IPS-20b (cell line): Measurements from ENCODE around the gene OSBPL1A.
"Not testable (repeated sequence)": the region's sequence is repeated elsewhere in the genome, so short reads cannot be mapped to it uniquely, and the experiment has no call there.

Source experiments
- H3K27ac ChIP-seq: one replicate; pipeline ENCODE4 v1.5.1; 2013; ENCODE audit warnings: low read length
- H3K27me3 ChIP-seq: 2 replicates; pipeline ENCODE4 v1.6.1; 2013; ENCODE audit warnings: mild to moderate bottlenecking, low read length, inconsistent platforms; ENCODE audit not compliant: insufficient read depth
- H3K36me3 ChIP-seq: 2 replicates; pipeline ENCODE4 v1.6.1; 2013; ENCODE audit warnings: low read depth, mild to moderate bottlenecking, inconsistent platforms, low read length, moderate library complexity; ENCODE audit not compliant: insufficient read depth
- H3K4me1 ChIP-seq: 2 replicates; pipeline ENCODE4 v1.6.1; 2013; ENCODE audit warnings: mild to moderate bottlenecking, control low read depth, inconsistent platforms, low read length, moderate library complexity; ENCODE audit not compliant: insufficient read depth
- H3K4me3 ChIP-seq: 2 replicates; pipeline ENCODE4 v1.5.1; 2013; ENCODE audit warnings: mild to moderate bottlenecking, low read length, inconsistent platforms
- H3K9ac ChIP-seq: 2 replicates; pipeline ENCODE4 v1.6.1; 2013; ENCODE audit warnings: low read depth, mild to moderate bottlenecking, inconsistent platforms, low read length, moderate library complexity
- H3K9me3 ChIP-seq: 2 replicates; pipeline ENCODE4 v1.6.1; 2013; ENCODE audit warnings: mild to moderate bottlenecking, low read depth, low read length, inconsistent platforms; ENCODE audit not compliant: insufficient read depth

OSBPL1A gene

GRCh38 chr18:24173997-24174396 lies 223.6 kb downstream of the OSBPL1A start:
- Histone ChIP-seq H3K27me3 (no peaks in the 10 kb centered on the region), H3K27ac (no peak overlapping the region), H3K36me3 (peaks cover 29% of the 10 kb centered on the region; the same call in 1 of the 2 replicates), H3K4me3 (no peak overlapping the region), H3K9ac (no peak overlapping the region), H3K9me3 (no peaks in the 10 kb centered on the region), H3K4me1 (no peaks in the 10 kb centered on the region)

- H3K36me3 ChIP-seq, result peaks cover 57% of the 10 kb centered on the region
Observed at GRCh38 chr18:24170360-24170759, 227.3 kb downstream of the OSBPL1A start.

GRCh38 chr18:24168496-24168895 lies 229.1 kb downstream of the OSBPL1A start:
- Histone ChIP-seq H3K4me3 (no peak overlapping the region), H3K9me3 (no peaks in the 10 kb centered on the region), H3K4me1 (no peaks in the 10 kb centered on the region), H3K36me3 (peaks cover 64% of the 10 kb centered on the region), H3K27ac (no peak overlapping the region), H3K9ac (no peak overlapping the region), H3K27me3 (no peaks in the 10 kb centered on the region)

More at GRCh38 chr18:24170360-24170759, 227.3 kb downstream of the OSBPL1A start:
- Histone ChIP-seq H3K27me3 (no peaks in the 10 kb centered on the region), H3K9ac (no peak overlapping the region), H3K27ac (no peak overlapping the region), H3K4me1 (no peaks in the 10 kb centered on the region), H3K4me3 (no peak overlapping the region), H3K9me3 (no peaks in the 10 kb centered on the region)

GRCh38 chr18:24161304-24161703 lies 236.3 kb downstream of the OSBPL1A start:
- H3K4me3 ChIP-seq, result no peak overlapping the region
- H3K27ac ChIP-seq, result no peak overlapping the region
- H3K27me3 ChIP-seq, result no peaks in the 10 kb centered on the region
- H3K9ac ChIP-seq, result no peak overlapping the region
- H3K9me3 ChIP-seq, result no peaks in the 10 kb centered on the region
- H3K36me3 ChIP-seq, result peaks cover 92% of the 10 kb centered on the region
- no peaks in the 10 kb centered on the region for H3K4me1 ChIP-seq

GRCh38 chr18:24160086-24160485 lies 237.5 kb downstream of the OSBPL1A start:
- Histone ChIP-seq H3K4me3 (no peak overlapping the region), H3K27ac (no peak overlapping the region), H3K36me3 (peaks cover 89% of the 10 kb centered on the region), H3K4me1 (peaks cover 3% of the 10 kb centered on the region; the same call in 1 of the 2 replicates), H3K9me3 (no peaks in the 10 kb centered on the region), H3K9ac (no peak overlapping the region), H3K27me3 (no peaks in the 10 kb centered on the region)

GRCh38 chr18:24157855-24158254 lies 239.8 kb downstream of the OSBPL1A start:
- Histone ChIP-seq H3K36me3 (peaks cover 76% of the 10 kb centered on the region), H3K9ac (no peak overlapping the region), H3K27ac (no peak overlapping the region)

GRCh38 chr18:24153397-24153796 lies 244.2 kb downstream of the OSBPL1A start:
- Histone ChIP-seq H3K9ac (no peak overlapping the region), H3K9me3 (no peaks in the 10 kb centered on the region), H3K4me1 (peaks cover 3% of the 10 kb centered on the region; the same call in 1 of the 2 replicates), H3K36me3 (peaks cover 41% of the 10 kb centered on the region), H3K27ac (no peak overlapping the region), H3K4me3 (no peak overlapping the region), H3K27me3 (no peaks in the 10 kb centered on the region)

More at GRCh38 chr18:24157855-24158254, 239.8 kb downstream of the OSBPL1A start:
- Histone ChIP-seq H3K27me3 (no peaks in the 10 kb centered on the region), H3K4me1 (peaks cover 3% of the 10 kb centered on the region; the same call in 1 of the 2 replicates), H3K4me3 (no peak overlapping the region), H3K9me3 (no peaks in the 10 kb centered on the region)

GRCh38 chr18:24149591-24149990 lies 248.0 kb downstream of the OSBPL1A start:
- H3K4me3 ChIP-seq, H3K4me1 ChIP-seq, H3K9ac ChIP-seq, H3K27ac ChIP-seq, H3K27me3 ChIP-seq, H3K9me3 ChIP-seq: not testable (repeated sequence)
- peaks cover 36% of the 10 kb centered on the region; the same call in 1 of the 2 replicates for H3K36me3 ChIP-seq

GRCh38 chr18:24142376-24142775 lies 255.2 kb downstream of the OSBPL1A start:
- H3K4me3 ChIP-seq, result no peak overlapping the region
- no peaks in the 10 kb centered on the region for H3K9me3 ChIP-seq
- H3K4me1 ChIP-seq, result peaks cover 1% of the 10 kb centered on the region; the same call in 1 of the 2 replicates
- H3K36me3 ChIP-seq, result peaks cover 20% of the 10 kb centered on the region
- H3K27me3 ChIP-seq, result no peaks in the 10 kb centered on the region
- H3K9ac ChIP-seq, result no peak overlapping the region
- H3K27ac ChIP-seq, result no peak overlapping the region

GRCh38 chr18:24140697-24141096 lies 256.9 kb downstream of the OSBPL1A start:
- H3K4me1 ChIP-seq, result peaks cover 13% of the 10 kb centered on the region; the same call in 1 of the 2 replicates
- H3K4me3 ChIP-seq, result no peak overlapping the region
- peaks cover 13% of the 10 kb centered on the region for H3K36me3 ChIP-seq
- no peak overlapping the region for H3K27ac ChIP-seq
- no peaks in the 10 kb centered on the region for H3K9me3 ChIP-seq
- H3K27me3 ChIP-seq, result no peaks in the 10 kb centered on the region
- no peak overlapping the region for H3K9ac ChIP-seq

GRCh38 chr18:24138789-24139616 lies 258.6 kb downstream of the OSBPL1A start, which contains the start of gene CABYR:
CABYR (plus strand) TSS chr18:24139062; CDS start chr18:24143115, 4,053 bp downstream.
- no peak within 1 kb of the TSS for H3K27ac ChIP-seq
- peak within 1 kb of the TSS; percentile 73; the same call in 1 of the 2 replicates for H3K9ac ChIP-seq

GRCh38 chr18:24138409-24138788 lies 259.2 kb downstream of the OSBPL1A start:
- H3K36me3 ChIP-seq, result peaks cover 6% of the 10 kb centered on the region
- no peak overlapping the region for H3K27ac ChIP-seq
- peak overlapping the region; percentile 73 for H3K4me3 ChIP-seq
- no peaks in the 10 kb centered on the region for H3K27me3 ChIP-seq
- H3K9me3 ChIP-seq, result no peaks in the 10 kb centered on the region
- H3K4me1 ChIP-seq, result peaks cover 13% of the 10 kb centered on the region; the same call in 1 of the 2 replicates
- H3K9ac ChIP-seq, result peak overlapping the region; percentile 73; the same call in 1 of the 2 replicates

More at GRCh38 chr18:24138789-24139616, 258.6 kb downstream of the OSBPL1A start, which contains the start of gene CABYR:
- no peaks in the 10 kb centered on the region for H3K9me3 ChIP-seq
- peaks cover 13% of the 10 kb centered on the region; the same call in 1 of the 2 replicates for H3K4me1 ChIP-seq
- H3K36me3 ChIP-seq, result peaks cover 4% of the 10 kb centered on the region
- H3K4me3 ChIP-seq, result peak within 1 kb of the TSS; percentile 73
- no peaks in the 10 kb centered on the region for H3K27me3 ChIP-seq
